ENCODE data around the gene SYNPR. TPM values are rescaled to one million over a fixed set of nuclear protein-coding genes. Genes with fewer than 3 reads are reported as not detected.

The SYNPR gene
- total RNA-seq, 4 donors from 2014 or later = not detected

DNA sequence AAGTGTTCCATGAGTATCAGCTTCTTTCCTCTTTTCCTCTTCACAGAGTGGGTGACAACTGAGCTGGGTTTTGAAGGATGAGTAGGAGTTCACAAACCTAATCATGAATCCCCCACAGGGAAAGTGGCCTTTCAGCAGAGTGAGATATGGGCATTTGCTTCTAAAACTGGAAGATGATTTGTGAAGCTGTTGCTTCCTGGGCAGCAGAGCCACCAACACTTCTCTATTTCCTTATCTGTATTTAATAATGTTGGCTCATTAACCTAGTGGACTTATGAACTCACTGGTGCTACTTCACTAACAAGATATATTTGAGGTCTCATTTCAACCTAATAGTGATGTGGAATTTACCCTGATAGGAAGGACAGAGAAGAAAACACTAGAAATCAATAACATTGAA lies 152.8 kb downstream of the SYNPR start:
- intact Hi-C loops (cut with DNase I; ENCODE audit: low total_unique reads) = no loop called here
- Histone ChIP-seq H3K4me3 (no peak overlapping the region), H3K4me1 (no peaks in the 10 kb centered on the region), H3K27ac (no peak overlapping the region), H3K27me3 (no peaks in the 10 kb centered on the region), H3K36me3 (no peaks in the 10 kb centered on the region), H3K9me3 (no peaks in the 10 kb centered on the region)
- TF ChIP-seq, protein P1, sequence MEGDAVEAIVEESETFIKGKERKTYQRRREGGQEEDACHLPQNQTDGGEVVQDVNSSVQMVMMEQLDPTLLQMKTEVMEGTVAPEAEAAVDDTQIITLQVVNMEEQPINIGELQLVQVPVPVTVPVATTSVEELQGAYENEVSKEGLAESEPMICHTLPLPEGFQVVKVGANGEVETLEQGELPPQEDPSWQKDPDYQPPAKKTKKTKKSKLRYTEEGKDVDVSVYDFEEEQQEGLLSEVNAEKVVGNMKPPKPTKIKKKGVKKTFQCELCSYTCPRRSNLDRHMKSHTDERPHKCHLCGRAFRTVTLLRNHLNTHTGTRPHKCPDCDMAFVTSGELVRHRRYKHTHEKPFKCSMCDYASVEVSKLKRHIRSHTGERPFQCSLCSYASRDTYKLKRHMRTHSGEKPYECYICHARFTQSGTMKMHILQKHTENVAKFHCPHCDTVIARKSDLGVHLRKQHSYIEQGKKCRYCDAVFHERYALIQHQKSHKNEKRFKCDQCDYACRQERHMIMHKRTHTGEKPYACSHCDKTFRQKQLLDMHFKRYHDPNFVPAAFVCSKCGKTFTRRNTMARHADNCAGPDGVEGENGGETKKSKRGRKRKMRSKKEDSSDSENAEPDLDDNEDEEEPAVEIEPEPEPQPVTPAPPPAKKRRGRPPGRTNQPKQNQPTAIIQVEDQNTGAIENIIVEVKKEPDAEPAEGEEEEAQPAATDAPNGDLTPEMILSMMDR (IDR thresholded peaks at IDR 0.05) = no peak
- DNase-seq = no peak
- in situ Hi-C loops (cut with MboI; ENCODE audit: low pct_ligation_motif_present in 1 of 4, low pct_unique_long_range_greater_than_20kb in 1 of 4, low sequenced_read_pairs in 3 of 4) = no loop called here

DNA sequence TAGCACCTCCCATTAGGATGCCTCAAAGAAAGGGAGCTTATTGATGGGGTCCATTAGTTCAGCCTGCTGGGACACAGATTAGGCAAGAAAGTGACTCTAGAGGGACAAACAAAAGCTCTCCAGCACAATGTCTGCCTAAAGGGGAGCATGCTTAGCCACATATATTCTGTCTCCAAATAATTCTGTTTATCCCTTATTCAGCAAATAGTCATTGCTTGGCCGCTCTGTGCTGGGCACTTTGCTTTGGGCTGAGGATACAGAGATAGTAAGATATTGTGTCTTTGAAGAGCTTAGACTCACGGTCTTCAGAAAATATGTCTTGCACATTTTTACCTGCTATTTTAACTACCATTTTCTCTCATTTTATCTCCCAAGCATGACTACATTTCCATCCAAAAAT lies 159.8 kb downstream of the SYNPR start:
- 80 to 85% methylated on average over 2 of the region's 2 CpGs for WGBS, 2 donors (ENCODE audit: low coverage in 1 of 2)
- Histone ChIP-seq H3K9me3 (no peaks in the 10 kb centered on the region), H3K4me3 (no peak overlapping the region), H3K36me3 (no peaks in the 10 kb centered on the region), H3K27me3 (no peaks in the 10 kb centered on the region), H3K4me1 (peaks cover 0 to 7% (median 0%) of the 10 kb centered on the region in 4 donors), H3K27ac (no peak overlapping the region)
- intact Hi-C loops (cut with DNase I; ENCODE audit: low total_unique reads) (no loop called here), in situ Hi-C loops (cut with MboI; ENCODE audit: low pct_ligation_motif_present in 1 of 4, low pct_unique_long_range_greater_than_20kb in 1 of 4, low sequenced_read_pairs in 3 of 4) (no loop called here)
- no peak for TF ChIP-seq EP300 (IDR thresholded peaks at IDR 0.05; ENCODE audit: low read depth)
- TF ChIP-seq, protein P1 (IDR thresholded peaks at IDR 0.05) = no peak
- no peak for TF ChIP-seq POLR2A (IDR thresholded peaks at IDR 0.05)
- TF ChIP-seq POLR2AphosphoS5 (IDR thresholded peaks at IDR 0.05) = no peak
- DNase-seq = no peak

DNA sequence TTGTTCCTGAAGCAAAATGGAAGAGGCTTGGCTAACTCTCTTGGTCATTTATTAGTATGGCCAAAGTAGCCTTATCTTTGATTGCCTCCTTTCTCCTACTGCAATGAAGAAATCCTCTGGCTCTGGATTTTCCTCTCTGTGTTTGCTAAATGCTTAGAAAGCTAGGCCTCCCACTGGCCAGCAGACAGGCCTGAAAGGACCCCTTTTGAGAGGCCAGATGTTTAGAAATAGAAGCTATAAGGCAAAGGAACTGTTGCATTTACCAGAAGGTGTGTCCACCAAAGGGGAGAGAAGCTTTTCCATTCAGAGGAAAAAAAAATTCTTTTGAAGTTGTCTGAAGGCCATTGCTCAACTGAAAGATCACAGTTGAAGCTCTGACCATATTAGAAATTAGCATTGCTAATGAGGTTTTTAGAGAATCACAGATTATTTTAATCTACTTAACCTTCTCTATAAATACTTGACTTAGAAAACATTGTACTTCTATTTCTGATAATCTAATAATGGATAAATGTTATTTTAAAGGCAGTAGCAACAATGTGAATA lies 160.8 kb downstream of the SYNPR start:
- DNase-seq = no peak
- H3K4me1 ChIP-seq = peaks cover 0 to 7% (median 0%) of the 10 kb centered on the region in 4 donors
- H3K4me3 ChIP-seq = no peak overlapping the region
- TF ChIP-seq, protein P1 (IDR thresholded peaks at IDR 0.05) = no peak
- no peak for TF ChIP-seq POLR2A (IDR thresholded peaks at IDR 0.05)
- TF ChIP-seq POLR2AphosphoS5 (IDR thresholded peaks at IDR 0.05) = no peak
- TF ChIP-seq EP300 (IDR thresholded peaks at IDR 0.05; ENCODE audit: low read depth) = no peak
- H3K36me3 ChIP-seq = no peaks in the 10 kb centered on the region
- intact Hi-C loops (cut with DNase I; ENCODE audit: low total_unique reads) = no loop called here
- in situ Hi-C loops (cut with MboI; ENCODE audit: low pct_ligation_motif_present in 1 of 4, low pct_unique_long_range_greater_than_20kb in 1 of 4, low sequenced_read_pairs in 3 of 4) = no loop called here
- no peaks in the 10 kb centered on the region for H3K27me3 ChIP-seq
- no peak overlapping the region for H3K27ac ChIP-seq
- no peaks in the 10 kb centered on the region for H3K9me3 ChIP-seq

DNA sequence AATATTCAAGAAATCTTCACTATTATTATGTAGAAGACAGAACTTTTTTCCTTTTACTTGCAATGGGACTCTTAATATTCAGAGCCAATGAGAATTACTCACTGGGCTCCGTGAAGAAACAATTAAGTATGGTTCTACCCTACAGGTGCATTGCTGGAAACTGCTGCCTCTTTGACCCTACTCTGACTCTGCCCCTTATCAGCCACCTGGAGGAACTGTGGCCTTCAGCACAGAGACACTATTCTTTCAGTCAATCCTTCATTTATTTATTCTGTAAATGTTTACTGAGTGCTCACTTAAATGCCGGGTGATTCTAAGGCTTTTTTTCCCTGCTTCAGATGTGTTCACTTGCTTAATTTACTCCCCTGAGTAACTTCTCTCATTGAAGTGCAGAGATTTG lies 163.2 kb downstream of the SYNPR start:
- intact Hi-C loops (cut with DNase I; ENCODE audit: low total_unique reads) (no loop called here), in situ Hi-C loops (cut with MboI; ENCODE audit: low pct_ligation_motif_present in 1 of 4, low pct_unique_long_range_greater_than_20kb in 1 of 4, low sequenced_read_pairs in 3 of 4) (no loop called here)
- TF ChIP-seq POLR2A (IDR thresholded peaks at IDR 0.05) (no peak), POLR2AphosphoS5 (IDR thresholded peaks at IDR 0.05) (no peak), EP300 (IDR thresholded peaks at IDR 0.05; ENCODE audit: low read depth) (no peak)
- TF ChIP-seq, protein P1 (IDR thresholded peaks at IDR 0.05) = no peak
- Histone ChIP-seq H3K4me3 (no peak overlapping the region), H3K27me3 (no peaks in the 10 kb centered on the region), H3K4me1 (peaks cover 0 to 7% (median 0%) of the 10 kb centered on the region in 4 donors), H3K9me3 (no peaks in the 10 kb centered on the region), H3K27ac (no peak overlapping the region), H3K36me3 (no peaks in the 10 kb centered on the region)
- 18 to 33% methylated on average over 2 of the region's 2 CpGs for WGBS, 2 donors (ENCODE audit: low coverage in 1 of 2)
- no peak for DNase-seq
